ENCODE measurements around the gene MARK4. TPM values are rescaled to one million over a fixed set of nuclear protein-coding genes. Genes with fewer than 3 reads are reported as not detected.
A peak's percentile ranks its signal among the peaks of the same experiment; 100 is the strongest.

The MARK4 gene
- total RNA-seq, 1 donor from 2014 or later: 10.8 TPM

DNA sequence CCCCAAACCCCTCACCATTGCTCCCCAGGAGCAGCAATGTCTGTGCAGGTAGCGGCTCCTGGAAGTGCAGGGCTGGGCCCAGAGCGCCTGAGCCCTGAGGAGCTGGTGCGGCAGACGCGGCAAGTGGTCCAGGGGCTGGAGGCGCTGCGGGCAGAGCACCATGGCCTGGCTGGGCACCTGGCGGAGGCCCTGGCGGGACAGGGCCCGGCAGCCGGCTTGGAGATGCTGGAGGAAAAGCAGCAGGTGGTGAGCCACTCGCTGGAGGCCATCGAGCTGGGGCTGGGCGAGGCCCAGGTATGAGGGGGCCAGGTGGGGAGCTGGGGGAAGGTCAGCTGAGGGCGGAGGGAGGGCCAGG lies 94.4 kb downstream of the MARK4 start:
- no peak for TF ChIP-seq CTCF (IDR thresholded peaks at IDR 0.05; ENCODE audit: insufficient read depth, low read length, severe bottlenecking)
- no peak for DNase-seq (ENCODE audit: low read depth)
- H3K36me3 ChIP-seq (ENCODE audit: control insufficient read depth, insufficient read depth, low read length): peaks cover 13% of the 10 kb centered on the region
- no peaks in the 10 kb centered on the region for H3K27me3 ChIP-seq (ENCODE audit: control insufficient read depth, insufficient read depth, low read length)
- no peak for FAIRE-seq
- no peak overlapping the region for H3K4me3 ChIP-seq (ENCODE audit: low read depth, low read length)

DNA sequence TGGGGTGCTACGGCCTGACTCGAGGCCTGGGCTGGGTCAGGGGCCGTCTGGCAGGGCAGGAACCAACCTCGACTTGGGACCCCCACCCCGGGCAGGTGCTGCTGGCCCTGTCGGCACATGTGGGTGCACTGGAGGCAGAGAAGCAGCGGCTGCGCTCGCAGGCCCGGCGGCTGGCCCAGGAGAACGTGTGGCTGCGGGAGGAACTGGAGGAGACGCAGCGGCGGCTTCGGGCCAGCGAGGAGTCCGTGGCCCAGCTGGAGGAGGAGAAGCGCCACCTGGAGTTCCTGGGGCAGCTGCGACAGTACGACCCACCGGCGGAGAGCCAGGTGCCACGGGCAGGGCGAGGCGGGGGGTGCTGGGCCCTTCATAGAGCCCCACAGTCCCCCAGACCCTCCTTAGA lies 95.4 kb downstream of the MARK4 start:
- H3K36me3 ChIP-seq (ENCODE audit: control insufficient read depth, insufficient read depth, low read length): peaks cover 18% of the 10 kb centered on the region
- DNase-seq (ENCODE audit: low read depth) (no peak), FAIRE-seq (no peak)
- H3K27me3 ChIP-seq (ENCODE audit: control insufficient read depth, insufficient read depth, low read length): no peaks in the 10 kb centered on the region
- H3K4me3 ChIP-seq (ENCODE audit: low read depth, low read length): no peak overlapping the region
- no peak for TF ChIP-seq CTCF (IDR thresholded peaks at IDR 0.05; ENCODE audit: insufficient read depth, low read length, severe bottlenecking)

- Histone ChIP-seq H3K36me3 (ENCODE audit: control insufficient read depth, insufficient read depth, low read length) (peaks cover 22% of the 10 kb centered on the region), H3K4me3 (ENCODE audit: low read depth, low read length) (no peak overlapping the region), H3K27me3 (ENCODE audit: control insufficient read depth, insufficient read depth, low read length) (no peaks in the 10 kb centered on the region)
- DNase-seq (ENCODE audit: low read depth) (no peak), FAIRE-seq (no peak)
- TF ChIP-seq CTCF (IDR thresholded peaks at IDR 0.05; ENCODE audit: insufficient read depth, low read length, severe bottlenecking): no peak
Observed at GRCh38 chr19:45347570-45348366, 96.7 kb downstream of the MARK4 start.

DNA sequence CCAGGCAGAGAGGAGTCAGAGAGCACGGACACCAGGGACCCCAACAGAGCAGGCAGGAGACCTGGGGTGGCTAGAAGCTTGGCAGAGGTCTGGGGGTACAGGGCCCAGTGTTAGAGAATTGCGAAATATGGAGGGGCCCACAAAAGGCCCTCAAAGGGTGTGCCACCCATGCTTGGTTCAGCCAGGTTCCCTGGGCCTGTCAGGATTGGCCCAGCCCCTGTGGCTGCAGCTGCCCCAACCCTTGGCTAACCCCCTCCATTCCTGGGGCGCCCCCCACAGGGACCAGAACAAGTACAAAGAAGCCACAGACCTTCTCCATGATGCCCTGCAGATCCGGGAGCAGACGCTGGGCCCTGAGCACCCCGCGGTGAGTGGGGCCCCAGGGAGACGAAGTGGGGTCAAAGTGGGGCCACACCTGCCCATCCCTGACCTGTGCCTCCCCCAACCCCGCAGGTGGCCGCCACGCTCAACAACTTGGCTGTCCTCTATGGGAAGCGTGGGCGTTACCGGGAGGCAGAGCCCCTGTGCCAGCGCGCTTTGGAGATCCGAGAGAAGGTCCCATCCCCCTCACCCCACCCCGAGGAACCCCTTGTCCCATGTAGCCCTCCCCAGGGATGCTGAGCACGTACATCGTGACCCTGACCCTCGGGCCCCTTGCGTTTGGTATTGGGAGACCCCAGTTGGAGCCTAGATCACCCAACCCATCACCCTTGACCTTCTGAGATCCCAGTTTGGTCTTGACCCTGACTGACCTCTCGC lies 97.5 kb downstream of the MARK4 start:
- H3K27me3 ChIP-seq (ENCODE audit: control insufficient read depth, insufficient read depth, low read length): no peaks in the 10 kb centered on the region
- no peak for FAIRE-seq
- no peak for DNase-seq (ENCODE audit: low read depth)
- H3K4me3 ChIP-seq (ENCODE audit: low read depth, low read length): no peak overlapping the region
- TF ChIP-seq CTCF (IDR thresholded peaks at IDR 0.05; ENCODE audit: insufficient read depth, low read length, severe bottlenecking): no peak
- peaks cover 22% of the 10 kb centered on the region for H3K36me3 ChIP-seq (ENCODE audit: control insufficient read depth, insufficient read depth, low read length)

- Histone ChIP-seq H3K4me3 (ENCODE audit: low read depth, low read length) (no peak overlapping the region), H3K27me3 (ENCODE audit: control insufficient read depth, insufficient read depth, low read length) (no peaks in the 10 kb centered on the region), H3K36me3 (ENCODE audit: control insufficient read depth, insufficient read depth, low read length) (peaks cover 22% of the 10 kb centered on the region)
- TF ChIP-seq CTCF (IDR thresholded peaks at IDR 0.05; ENCODE audit: insufficient read depth, low read length, severe bottlenecking): no peak
- FAIRE-seq: peak; percentile 36
- DNase-seq (ENCODE audit: low read depth): no peak
Observed at GRCh38 chr19:45349126-45349415, 98.0 kb downstream of the MARK4 start.

All from bronchial epithelial cell (primary cell).